Medulla oblongata (tissue), 1 donor: ENCODE measurements around the gene SOWAHB.
A peak's percentile ranks its signal among the peaks of the same experiment; 100 is the strongest.

Source experiments
- DNase-seq: peaks from one replicate; pipeline ENCODE4 v3.0.0-alpha.2; 2015; ENCODE audit errors: extremely low spot score

SOWAHB gene, protein sequence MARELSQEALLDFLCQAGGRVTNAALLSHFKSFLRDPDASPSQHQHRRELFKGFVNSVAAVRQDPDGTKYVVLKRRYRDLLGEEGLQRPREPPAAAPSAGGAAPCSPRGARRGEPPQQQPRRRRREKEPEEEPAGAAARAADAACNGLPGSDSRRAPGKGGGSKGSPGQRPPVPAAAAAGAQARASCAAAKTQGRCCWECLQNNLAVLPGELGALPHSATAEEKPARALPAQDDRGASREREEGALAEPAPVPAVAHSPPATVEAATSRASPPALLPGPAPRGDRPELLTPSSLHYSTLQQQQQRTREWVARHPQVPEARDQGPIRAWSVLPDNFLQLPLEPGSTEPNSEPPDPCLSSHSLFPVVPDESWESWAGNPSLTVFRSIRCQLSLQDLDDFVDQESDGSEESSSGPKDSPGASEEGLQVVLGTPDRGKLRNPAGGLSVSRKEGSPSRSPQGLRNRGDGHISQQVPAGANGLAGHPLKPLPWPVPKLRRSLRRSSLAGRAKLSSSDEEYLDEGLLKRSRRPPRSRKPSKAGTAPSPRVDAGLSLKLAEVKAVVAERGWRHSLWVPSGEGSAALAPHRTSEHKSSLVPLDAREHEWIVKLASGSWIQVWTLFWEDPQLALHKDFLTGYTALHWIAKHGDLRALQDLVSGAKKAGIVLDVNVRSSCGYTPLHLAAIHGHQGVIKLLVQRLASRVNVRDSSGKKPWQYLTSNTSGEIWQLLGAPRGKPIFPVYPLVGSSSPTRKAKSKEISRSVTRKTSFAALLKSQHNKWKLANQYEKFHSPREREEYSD

GRCh38 chr4:76897536-76898384, at the start of gene SOWAHB:
TSS of gene SOWAHB (minus strand) at chr4:76898144. CDS start at chr4:76897849, 295 bp downstream.
- DNase-seq = no peak

DNA sequence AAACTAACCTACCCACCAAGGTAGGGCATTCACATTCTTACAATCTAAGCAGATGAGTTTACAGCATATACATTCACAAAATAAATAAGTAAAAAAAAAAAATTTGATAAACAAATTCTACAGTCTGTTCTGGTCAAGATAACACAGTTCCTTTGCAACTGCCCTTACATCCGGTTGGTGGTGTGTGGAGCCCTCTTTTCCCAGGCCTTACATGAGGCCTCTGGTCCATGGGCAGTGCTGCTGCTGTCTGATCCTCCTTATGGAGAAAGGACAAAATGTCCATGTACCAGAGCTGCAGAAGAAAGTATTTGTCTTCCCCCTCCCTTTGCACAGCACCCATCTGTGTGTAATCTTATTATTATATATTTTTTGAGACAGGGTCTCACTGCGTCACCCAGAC, 49.4 kb upstream of the SOWAHB start:
- DNase-seq = no peak

GRCh38 chr4:76943790-76944189, 45.8 kb upstream of the SOWAHB start:
- peak; percentile 58 for DNase-seq

DNA sequence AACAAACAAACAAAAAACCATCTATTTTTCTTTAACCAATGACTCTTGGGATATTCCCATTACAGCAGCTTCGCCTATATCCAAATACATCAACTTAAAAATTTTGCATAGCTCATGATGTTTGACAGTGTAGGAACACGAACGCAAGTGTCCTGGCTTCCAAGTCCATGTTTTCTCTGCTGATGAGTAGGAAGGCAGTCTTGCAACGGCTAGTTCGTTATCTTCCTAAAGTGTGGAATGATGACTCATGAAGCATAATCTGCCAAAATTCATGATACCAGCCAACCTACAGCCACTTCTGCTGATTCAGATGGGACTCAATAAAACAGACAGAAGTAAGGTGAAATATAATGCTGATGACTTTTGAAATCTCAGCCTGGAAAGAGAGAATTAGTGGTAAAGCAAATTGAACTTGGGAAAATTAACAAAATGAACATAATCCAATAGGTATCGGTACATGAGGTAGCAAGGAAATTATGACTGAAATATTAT, 45.2 kb upstream of the SOWAHB start:
- no peak for DNase-seq

GRCh38 chr4:76939184-76939583, 41.2 kb upstream of the SOWAHB start:
- no peak for DNase-seq

GRCh38 chr4:76931576-76932276, 33.8 kb upstream of the SOWAHB start:
- DNase-seq = no peak

DNA sequence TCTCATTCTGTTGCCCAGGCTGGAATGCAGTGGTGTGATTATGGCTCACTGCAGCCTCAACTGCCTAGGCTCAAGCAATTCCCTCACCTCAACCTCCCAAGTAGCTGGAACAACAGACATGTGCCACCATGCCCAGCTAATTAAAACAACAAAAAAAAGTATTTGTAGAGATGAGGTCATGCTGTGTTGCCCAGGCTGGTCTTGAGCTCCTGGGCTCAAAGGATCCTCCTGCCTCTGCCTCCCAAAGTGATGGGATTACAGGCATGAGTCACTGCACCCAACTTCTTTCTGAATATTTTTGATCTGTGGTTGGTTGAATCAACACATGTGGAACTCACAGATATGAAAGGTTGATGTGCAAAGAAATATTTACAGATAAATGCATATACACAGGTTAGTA, 33.1 kb upstream of the SOWAHB start:
- no peak for DNase-seq

- no peak for DNase-seq
Measured at GRCh38 chr4:76930685-76931084, 32.7 kb upstream of the SOWAHB start.

DNA sequence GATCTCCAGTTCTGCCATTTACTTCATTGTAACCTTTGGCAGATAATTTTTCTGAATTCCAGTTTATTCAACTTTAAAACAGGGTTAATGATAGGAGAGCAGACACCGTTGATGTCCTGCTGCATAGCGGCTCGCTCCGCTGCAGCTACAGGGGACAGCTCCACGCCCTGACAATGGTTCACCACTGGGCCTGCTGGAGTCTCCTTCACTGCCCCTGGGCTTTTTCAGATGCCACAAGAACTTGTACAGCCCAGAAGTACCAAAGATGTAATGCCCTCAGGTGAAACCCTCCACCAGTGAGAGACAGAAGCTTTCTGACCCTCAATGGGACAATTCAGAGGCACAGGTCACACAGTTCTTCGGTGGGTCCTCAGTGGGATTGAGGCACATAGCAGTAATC, 28.9 kb upstream of the SOWAHB start:
- no peak for DNase-seq

DNA sequence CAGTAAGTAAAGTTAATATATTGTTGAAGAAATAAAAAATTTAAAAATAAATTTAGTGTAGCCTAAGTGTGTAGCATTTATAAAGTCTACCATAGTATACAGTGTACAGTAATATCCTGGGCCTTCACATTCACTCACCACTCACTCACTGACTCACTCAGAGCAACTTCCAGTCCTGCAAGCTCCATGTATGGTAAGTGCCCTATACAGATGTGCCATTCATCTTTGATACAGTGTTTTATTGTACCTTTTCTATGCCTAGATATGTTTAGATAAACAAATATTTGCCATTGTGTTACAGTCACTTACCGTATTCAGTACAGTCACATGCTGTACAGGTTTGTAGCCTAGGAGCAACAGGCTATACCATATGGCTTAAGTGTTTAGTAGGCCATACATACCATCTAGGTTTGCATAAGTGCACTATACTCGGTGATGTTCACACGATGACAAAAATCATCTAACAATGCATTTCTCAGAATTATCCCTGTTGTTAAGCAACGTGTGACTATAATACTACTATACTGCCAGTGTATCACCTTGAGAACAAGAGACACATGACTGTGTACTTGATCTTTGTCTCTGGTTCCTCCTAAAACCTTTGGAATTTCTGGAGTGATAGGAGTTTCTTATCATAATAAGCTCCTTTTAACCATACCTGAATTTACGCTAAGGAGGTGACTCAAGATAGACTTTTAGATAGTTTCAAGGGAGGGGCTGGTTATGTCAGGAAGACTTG, 25.8 kb upstream of the SOWAHB start:
- DNase-seq = no peak

GRCh38 chr4:76920715-76921114, 22.8 kb upstream of the SOWAHB start:
- no peak for DNase-seq

DNA sequence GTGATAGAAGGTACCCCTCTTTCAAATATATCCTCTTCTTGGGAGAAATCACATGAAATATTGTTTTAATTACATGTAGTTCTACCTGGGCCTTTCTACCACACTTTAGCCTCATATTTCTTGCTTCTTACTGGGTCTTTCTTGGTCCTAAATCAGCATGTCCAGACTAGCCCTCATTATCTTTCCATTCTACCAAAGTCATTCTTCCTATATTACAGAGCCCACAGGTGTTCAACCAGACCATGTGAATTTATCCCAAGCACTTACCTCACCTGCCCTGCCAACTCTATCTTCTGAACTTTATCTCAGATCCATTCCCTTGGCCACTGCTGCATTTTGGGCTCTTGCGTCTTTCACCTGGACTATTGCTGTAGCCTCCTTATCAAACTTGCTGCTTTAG, 11.8 kb upstream of the SOWAHB start:
- no peak for DNase-seq

DNA sequence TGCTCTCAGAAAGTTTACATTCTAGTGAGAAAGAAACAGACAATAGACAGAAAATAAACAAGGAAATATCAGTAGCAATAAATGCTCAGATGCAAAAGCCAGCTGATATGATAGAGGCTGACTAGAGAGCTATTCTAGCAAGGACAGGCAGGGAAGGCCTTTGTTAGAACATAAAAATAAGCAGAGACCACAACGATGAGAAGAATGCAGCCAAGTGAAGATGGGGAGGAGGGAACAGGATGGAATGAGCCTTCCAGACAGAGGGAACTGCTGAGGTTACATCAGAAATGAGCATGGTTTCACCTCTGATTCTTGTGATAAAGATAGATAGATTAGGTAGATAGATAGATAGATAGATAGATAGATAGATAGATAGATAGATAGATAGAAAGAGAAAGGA, 7.6 kb upstream of the SOWAHB start:
- no peak for DNase-seq

- no peak for DNase-seq
Measured at GRCh38 chr4:76904646-76905190, 6.8 kb upstream of the SOWAHB start.

DNA sequence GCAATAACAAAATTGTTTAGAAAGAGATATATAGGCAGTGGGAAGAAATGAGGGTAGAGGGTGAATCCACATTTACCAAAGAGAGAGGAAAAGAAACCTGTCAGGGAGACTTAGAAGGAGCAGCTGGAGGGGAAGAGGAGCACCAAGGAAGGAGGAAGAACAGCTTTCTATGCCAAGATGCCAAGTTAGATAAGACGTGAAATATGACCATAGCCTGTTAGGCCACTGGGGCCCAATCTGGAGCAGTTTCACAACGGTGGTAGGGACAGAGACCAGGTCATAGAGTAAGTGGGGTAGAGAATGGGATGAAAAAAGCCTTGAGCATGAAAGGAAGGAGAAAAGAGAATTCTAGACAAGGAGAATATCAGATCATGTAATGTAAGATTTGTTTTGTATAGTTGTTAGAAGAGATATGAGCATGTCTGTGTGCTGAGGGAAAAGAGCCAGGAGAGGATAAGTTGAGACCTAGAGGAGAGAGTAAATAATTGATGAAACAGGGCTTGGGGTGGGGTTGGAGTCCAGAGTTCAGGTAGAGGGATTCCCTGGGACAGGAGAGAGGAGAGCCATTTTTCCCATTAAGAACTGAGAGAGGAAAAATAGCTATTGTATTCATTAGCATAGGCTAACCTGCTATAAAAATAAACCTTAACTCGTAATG, 4.4 kb upstream of the SOWAHB start:
- no peak for DNase-seq

DNA sequence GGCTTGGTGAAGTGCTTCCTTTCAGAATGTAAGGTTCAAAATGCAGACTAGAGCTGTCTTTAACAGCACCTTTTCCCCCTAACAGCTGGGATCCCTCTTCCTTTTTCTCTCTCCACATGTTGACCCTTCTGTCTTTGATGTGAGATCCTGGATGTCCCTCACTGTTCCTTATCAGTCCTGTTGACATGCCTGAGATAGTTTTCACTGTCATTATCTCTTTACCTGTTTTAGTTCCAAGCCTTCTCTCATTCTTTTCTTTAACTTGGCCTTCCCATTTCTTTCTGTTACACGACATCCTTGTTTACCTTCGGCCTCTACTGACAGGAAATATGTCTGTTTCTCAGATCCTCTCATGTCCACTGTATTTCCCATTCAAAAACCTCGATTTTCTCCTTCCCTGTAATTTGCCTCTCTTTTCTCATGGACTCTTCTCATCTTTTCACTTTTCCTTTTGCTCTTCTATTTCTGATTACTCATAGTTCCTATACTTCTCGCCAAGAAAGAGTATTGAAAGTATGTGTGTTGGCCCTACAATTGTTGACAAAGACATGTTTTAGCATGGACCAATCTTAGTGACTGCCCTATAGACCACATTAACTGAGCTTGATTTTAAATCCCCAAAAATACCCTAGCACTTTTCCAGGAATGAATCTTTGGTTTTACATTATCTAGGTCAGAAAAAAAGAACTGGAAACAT, 1.2 kb upstream of the SOWAHB start:
- DNase-seq = no peak

DNA sequence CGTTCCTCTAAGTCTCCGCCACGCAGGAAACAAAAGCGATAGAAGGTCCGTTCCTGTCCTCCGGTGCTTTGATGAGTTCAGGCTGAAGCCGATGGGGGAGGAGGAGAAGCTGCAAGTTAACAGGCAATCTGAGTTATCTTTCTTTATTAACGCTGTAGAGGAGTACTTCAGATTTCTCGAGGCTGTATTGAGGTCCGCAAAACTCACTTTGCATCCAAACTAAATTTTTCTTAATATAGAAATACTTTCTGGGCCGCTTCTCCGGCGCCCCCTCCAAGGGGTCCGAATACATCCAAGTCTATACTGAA, 395 bp upstream of the SOWAHB start:
- DNase-seq = no peak

GRCh38 chr4:76896614-76897535, 1.1 kb downstream of the SOWAHB start:
- DNase-seq = no peak
